NCI-H226 (cell line): ENCODE measurements around the gene MGAT4D.
A peak's percentile ranks its signal among the peaks of the same experiment; 100 is the strongest.
"Not testable (repeated sequence)": the region's sequence is repeated elsewhere in the genome, so short reads cannot be mapped to it uniquely, and the experiment has no call there.

Experiments
- DNase-seq: peaks from one replicate; pipeline ENCODE4 v3.0.0-alpha.2; 2015

The MGAT4D gene

GRCh38 chr4:140427919-140428471, 70.1 kb downstream of the MGAT4D start:
- peak; percentile 2 for DNase-seq

GRCh38 chr4:140427106-140427918, 70.8 kb downstream of the MGAT4D start, which contains the start of gene CLGN:
Gene CLGN (minus strand): TSS chr4:140427648. CDS start chr4:140413078, 14,570 bp downstream.
- peak; percentile 2 for DNase-seq

GRCh38 chr4:140426610-140427105, 71.4 kb downstream of the MGAT4D start:
- DNase-seq = no peak

GRCh38 chr4:140423106-140423505, 75.0 kb downstream of the MGAT4D start:
- DNase-seq = no peak

- DNase-seq = not testable (repeated sequence)
Measured at GRCh38 chr4:140413130-140413969, 84.7 kb downstream of the MGAT4D start.

- DNase-seq = no peak
Measured at GRCh38 chr4:140408974-140409373, 89.1 kb downstream of the MGAT4D start.

- no peak for DNase-seq
Measured at GRCh38 chr4:140406292-140406691, 91.8 kb downstream of the MGAT4D start.

GRCh38 chr4:140400111-140400510, 98.0 kb downstream of the MGAT4D start:
- DNase-seq = no peak

GRCh38 chr4:140395668-140396067, 102.4 kb downstream of the MGAT4D start:
- no peak for DNase-seq
